Stimulated activated CD8-positive, alpha-beta memory T cell treated with anti-CD3 and anti-CD28 coated beads, Interleukin-12 subunit alpha, Interleukin-12 subunit beta, amount 100 ng/mL, for 4 hours (primary cell): ENCODE results near the gene GNAZ.
"Not testable (repeated sequence)": the region's sequence is repeated elsewhere in the genome, so short reads cannot be mapped to it uniquely, and the experiment has no call there.

Source experiments
- DNase-seq: peaks from one replicate; pipeline ENCODE4 v3.0.0-alpha.2; 2020; ENCODE audit warnings: low read depth

Gene GNAZ

GRCh38 chr22:23133922-23134321, 63.6 kb downstream of the GNAZ start:
- DNase-seq, result no peak

DNA sequence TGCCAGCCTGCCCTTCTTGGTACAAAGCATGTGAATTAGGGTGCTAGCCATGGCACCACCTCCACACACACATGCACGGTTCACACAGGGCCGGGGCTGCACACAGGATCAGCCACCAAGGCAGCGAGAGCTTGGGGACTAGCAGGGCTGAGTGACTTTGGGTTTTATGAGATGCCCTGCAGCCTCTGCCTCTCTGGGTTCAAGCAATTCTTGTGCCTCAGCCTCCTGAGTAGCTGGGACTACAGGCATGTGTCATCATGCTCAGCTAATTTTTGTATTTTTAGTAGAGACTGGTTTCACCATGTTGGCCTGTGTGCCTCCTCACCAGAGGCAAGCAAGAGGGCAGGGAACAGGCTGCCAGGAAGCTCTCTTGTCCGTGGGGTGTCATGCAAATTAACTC, 66.7 kb downstream of the GNAZ start:
- not testable (repeated sequence) for DNase-seq

DNA sequence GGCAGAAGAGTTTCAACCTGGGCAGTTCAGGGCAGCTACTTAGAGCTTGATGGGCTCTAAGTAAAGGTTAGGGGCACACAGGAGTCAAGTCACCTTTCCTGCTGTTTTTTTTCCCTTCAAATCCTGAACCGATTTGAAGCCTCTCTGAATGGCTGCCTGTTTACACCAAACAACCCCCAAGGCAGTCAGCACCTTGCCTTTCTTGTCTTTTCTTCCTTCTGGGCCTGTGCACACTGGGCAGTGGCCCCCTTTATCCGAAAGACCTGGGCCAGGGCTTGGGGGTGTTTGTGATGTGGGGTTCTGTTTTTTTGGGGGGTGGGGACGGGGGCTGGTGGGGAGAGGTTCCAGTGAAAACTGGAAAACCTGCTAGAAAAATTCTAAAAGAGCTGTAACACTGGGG, 67.1 kb downstream of the GNAZ start:
- DNase-seq, result no peak

DNA sequence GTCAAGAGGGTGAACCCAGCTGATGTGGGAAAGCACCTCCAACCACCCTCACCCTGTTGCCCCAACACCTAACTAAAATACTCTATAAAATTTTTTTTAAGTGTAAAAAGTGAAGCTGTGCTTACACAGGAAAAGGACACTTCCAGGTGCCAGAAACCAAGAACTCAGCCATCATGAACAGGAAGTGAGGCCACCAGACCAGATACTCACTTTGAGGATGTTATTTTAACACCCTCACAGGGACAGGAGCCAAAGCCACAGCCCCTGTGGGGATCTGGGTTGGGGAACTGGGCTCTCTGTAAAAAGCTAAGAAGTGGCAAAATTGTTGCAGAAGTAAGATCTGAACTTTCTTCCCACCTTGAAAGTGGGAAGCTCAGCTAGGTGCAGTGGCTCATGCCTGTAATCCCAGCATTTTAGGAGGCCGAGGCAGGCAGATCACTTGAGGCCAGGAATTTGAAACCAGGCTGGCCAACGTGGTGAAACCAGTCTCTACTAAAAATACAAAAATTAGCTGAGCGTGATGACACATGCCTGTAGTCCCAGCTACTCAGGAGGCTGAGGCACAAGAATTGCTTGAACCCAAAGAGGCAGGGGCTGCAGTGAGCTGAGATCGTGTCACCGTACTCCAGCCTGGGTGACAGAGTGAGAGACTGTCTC, 67.7 kb downstream of the GNAZ start:
- DNase-seq, result peak; percentile 37

DNA sequence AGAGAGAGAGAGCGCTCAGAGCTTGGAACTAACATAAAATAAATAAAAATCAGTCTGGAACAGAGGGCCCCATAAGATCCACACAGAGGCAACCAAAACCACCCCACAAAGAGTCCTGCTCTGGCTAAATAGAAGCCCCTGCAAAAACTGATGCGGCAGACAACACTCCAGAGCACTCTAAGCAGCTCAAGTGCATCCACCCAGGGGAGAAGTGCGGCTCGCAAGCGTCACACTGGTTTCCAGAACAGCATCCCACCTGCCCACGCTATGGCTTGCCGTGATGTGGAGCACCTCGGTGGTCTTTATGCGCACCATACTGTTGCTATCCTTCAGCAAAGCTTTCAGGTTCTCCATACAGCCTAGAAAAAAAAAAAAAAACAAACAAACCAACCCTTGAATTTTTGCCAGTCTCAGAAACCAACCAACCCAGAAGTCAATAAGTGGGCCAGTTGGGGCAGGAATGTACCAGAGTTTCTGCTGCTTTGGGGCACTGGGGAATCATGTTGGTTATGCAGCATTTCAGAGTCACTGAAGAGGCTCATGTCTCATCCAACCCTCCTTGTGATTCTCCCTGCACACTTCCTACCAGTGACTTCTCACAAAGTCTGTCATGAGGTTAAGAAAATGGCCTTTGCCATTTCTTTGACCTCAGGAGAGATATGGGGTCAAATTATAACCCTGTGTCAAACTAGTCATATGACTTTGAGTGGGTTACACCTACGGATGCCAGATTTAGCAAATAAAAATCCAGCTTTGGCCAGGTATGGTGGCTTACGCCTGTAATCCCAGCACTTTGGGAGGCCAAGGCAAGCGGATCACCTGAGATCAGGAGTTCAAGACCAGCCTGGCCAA, 68.5 kb downstream of the GNAZ start:
- DNase-seq, result no peak

- DNase-seq, result no peak
These were observed 70.1 kb downstream of the GNAZ start for GRCh38 chr22:23140385-23140784.

- DNase-seq, result no peak
These were observed 72.3 kb downstream of the GNAZ start for GRCh38 chr22:23142546-23143105.

GRCh38 chr22:23143119-23143518, 72.8 kb downstream of the GNAZ start:
- no peak for DNase-seq

DNA sequence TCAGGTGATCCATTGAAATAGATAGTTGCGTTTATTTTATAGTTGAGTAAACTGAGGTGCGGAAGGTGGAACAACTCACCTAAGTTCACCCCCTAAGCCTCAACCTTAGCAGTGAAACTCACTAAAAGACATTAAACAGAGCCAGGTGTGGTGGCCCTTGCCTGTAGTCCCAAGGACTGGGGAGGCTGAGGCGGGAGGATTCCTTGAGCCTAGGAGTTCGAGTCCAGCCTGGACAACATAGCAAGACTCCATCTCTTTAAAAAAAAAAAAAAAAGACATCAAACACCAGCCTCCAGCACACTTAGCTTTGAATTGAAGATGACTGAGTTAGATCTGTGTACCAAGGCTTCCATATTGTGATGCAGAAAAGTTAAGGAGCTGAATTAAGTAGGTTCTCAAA, 74.1 kb downstream of the GNAZ start:
- no peak for DNase-seq

DNA sequence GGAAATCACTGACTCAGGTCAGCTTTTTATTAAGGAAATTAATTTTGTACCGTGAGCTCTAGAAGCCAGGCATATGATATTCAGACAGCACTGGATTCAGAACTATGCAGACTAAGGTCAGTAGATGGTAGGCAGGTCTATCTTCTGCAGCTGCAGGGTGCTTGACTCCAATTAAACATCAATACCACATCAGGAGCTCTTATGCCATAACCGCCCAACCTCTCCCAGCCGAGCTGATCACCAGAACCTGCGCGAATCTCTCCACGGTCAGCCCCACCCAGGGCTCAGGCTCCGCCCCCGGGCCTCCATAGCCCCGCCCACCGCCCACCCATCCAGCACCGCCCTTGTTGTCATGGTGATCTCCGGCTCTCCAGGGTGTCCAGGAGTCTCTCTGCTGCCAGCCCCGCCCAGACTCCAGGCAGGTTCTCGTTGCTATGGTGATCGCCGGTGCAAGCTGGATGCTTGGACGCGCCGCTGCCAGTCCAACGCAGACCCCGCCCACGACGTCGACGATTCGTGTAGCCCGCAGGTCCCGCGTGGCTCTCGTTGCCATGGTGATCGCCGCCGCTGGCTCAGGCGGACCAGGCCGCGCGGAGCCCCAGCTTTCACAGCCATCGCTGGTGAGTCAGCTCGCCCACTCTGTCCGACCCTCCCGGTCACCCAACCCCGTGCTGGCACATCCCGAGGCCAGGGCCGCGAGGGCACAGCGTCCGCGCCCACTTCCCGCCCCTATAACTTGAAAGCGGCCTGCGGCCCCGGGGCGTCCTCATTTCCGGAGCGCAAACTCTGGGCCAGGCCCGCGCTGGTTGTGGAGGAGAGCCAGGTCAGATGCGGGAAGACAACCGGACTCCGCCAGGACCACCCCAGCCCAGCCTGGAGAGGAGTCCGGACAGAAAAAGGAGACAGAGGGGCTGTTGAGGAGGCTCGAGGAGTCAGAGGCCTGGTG, 74.9 kb downstream of the GNAZ start, which contains the start of gene RAB36:
Gene RAB36, plus strand, starts transcription at position 546 of the 946 bp plus-strand sequence. CDS start 1,140 bp downstream, outside the sequence.
- peak; percentile 73 for DNase-seq

DNA sequence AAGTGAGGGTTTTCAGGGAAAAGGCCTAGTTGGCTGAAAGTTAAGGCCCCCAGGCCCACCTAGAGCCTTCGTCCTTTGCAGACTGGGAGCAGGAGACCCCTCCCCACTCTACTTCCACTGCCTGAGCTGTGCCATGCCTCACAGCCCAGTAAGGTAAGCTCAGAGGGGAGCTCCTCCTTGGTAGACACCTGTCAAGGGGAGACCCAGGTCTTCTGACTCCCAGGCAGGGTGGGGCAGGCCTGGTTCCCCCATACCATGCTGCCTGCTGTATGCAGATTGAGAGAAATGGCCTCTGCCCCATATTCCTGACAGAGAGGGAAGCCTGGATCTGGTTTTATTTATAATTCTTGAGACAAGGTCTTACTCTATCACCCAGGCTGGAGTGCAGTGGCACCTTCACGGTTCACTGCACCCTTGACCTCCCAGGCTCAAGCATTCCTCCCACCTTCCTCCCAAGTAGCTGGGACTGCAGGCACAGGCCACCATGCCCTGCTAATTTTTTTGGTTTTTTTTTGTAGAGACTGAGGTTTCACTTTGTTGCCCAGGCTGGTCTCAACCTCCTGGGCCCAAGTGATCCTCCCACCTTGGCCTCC, 75.7 kb downstream of the GNAZ start:
- no peak for DNase-seq

DNA sequence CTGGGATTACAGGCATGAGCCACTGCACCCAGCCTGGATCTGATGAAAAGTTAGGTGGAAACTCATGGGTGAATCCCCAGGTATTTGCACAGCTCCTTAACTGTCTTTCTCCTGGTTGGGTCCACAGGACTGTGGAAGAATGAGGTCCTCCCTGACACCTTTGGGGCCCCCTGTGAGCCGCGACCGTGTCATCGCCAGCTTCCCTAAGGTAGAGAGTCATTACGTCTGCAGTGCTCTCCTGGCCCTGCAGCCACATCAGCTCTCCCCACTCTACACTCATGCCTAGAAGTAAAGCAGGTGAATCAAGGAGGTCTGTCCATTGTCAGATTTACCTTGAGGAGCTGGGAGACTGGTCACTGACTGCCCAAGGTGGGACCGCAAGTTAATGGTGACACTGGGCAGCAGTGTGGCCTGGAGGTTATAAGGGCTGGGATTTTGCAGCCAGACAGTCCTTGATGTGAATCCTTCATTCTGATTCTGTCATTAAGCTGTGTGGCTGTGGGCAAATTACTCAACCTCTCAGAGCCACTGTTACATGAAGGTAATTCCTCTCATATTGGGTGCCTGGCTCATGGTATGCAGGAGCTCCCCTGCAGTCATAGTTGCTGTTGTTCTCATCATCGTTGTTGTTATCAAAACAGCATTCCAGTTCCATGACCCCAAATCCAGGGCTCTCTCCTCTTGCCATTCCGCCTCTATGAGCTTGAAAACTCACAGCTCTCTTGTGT, 76.3 kb downstream of the GNAZ start:
- no peak for DNase-seq

- DNase-seq, result no peak
These were observed 77.5 kb downstream of the GNAZ start for GRCh38 chr22:23147617-23148387.

- no peak for DNase-seq
These were observed 79.5 kb downstream of the GNAZ start for GRCh38 chr22:23149743-23150238.

GRCh38 chr22:23150762-23151161, 80.4 kb downstream of the GNAZ start:
- DNase-seq, result no peak

DNA sequence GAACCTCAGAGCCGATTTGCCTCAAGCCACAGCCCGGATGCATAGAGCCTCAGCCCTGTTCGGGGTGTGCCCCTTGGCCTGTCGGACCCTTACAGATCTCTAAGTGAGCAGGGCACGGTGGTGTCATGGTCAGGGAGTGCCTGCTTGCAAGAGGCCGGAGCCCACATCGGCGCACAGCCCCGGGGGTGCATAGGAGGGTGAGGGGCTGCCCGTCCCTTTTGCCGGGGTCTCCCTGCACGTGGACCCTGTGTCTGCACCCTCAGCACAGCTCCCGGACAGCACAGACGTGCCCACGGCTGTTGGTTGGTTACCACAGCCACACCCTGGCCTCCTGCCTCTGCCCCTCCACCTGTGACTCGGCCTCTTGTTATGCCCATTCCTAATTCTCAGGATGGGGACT, 81.5 kb downstream of the GNAZ start:
- DNase-seq, result no peak

GRCh38 chr22:23152238-23153114, 82.2 kb downstream of the GNAZ start:
- DNase-seq, result no peak

DNA sequence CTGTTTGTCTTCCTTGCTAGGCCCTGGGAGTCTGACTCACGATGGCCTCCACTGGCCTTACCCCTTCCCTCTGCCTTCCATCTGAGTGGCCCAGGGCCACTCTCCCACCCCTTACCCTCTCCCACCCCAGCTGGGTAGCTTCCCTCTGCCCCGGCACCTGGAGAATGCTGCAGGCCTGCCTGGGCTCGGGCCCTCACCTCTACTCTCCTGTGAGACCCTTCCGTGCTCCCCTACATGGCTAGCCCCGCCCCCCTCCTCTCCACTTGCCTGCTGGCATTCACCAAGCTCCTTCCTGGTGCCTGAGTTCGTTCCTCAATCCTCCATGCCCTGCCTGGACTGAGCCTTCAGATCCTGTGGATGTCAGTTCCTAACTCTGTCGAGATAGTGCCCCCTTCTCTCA, 83.7 kb downstream of the GNAZ start:
- no peak for DNase-seq

DNA sequence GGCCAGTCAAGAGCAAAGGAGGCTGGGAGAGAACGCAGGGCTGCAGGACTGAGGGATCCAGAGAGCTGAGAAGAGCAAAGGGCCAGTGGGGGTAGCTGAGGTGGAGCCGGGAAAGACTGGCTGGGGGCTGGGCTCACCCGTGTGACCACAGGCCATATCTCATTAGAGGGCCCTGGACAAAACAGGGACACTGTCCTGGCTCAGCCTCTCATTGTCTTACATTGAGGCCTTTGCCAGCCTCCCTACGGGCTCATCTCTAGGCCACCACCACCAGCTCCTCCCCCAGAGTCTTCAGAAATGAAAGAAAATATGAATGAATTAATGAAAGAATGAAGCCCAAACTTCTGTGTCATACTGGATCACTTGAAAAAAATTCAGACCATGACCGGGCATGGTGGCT, 84.1 kb downstream of the GNAZ start:
- no peak for DNase-seq
